ENCODE data around the gene RBM20.

GRCh38 chr10:110777017-110777416 lies 132.9 kb downstream of the RBM20 start:
- TF ChIP-seq CTCF (conservative IDR thresholded peaks at IDR 0.05): no peak
- TF ChIP-seq EZH2 (IDR thresholded peaks at IDR 0.05; ENCODE audit: low read depth): no peak

All from PC-9 (cell line).